Measurements from ENCODE around the gene TMEM259. TPM values are rescaled to one million over a fixed set of nuclear protein-coding genes. Genes with fewer than 3 reads are reported as not detected.

The TMEM259 gene
- total RNA-seq, 2 experiments from 2014 or later: 107 to 109 TPM

- Mint-ChIP-seq H3K36me3 (peaks cover 4% of the 10 kb centered on the region), H3K4me3 (no peak overlapping the region), H3K27ac (no peak overlapping the region), H3K4me1 (ENCODE audit: low read depth) (peaks cover 19% of the 10 kb centered on the region), H3K9me3 (no peaks in the 10 kb centered on the region), H3K27me3 (no peaks in the 10 kb centered on the region)
- intact Hi-C loops (cut with micrococcal nuclease): no loop called here
- DNase-seq: no peak
- ChIA-PET POLR2A (interaction anchor here (0.6 kb wide), 1 partner anchor 11 kb away, joined by 3 read pairs; no protein-coding TSS in a partner anchor), CTCF (no interaction called here)
Measured at GRCh38 chr19:1012334-1012733, 8.6 kb downstream of the TMEM259 start.

- intact Hi-C loops (cut with micrococcal nuclease): no loop called here
- Mint-ChIP-seq H3K27ac (no peak overlapping the region), H3K4me1 (ENCODE audit: low read depth) (peaks cover 15% of the 10 kb centered on the region), H3K9me3 (no peaks in the 10 kb centered on the region), H3K4me3 (no peak overlapping the region), H3K27me3 (no peaks in the 10 kb centered on the region), H3K36me3 (peaks cover 4% of the 10 kb centered on the region)
- DNase-seq: no peak
- ChIA-PET CTCF (no interaction called here), POLR2A (no interaction called here)
Measured at GRCh38 chr19:1011831-1012333, 9.0 kb downstream of the TMEM259 start.

GRCh38 chr19:1010586-1011510 lies 10.1 kb downstream of the TMEM259 start:
- no peaks in the 10 kb centered on the region for H3K27me3 Mint-ChIP-seq
- no peak for DNase-seq
- H3K4me1 Mint-ChIP-seq (ENCODE audit: low read depth): peaks cover 7% of the 10 kb centered on the region
- CTCF ChIA-PET: no interaction called here
- intact Hi-C loops (cut with micrococcal nuclease): no loop called here
- peaks cover 4% of the 10 kb centered on the region for H3K36me3 Mint-ChIP-seq
- no peak overlapping the region for H3K4me3 Mint-ChIP-seq
- no peak overlapping the region for H3K27ac Mint-ChIP-seq
- no peaks in the 10 kb centered on the region for H3K9me3 Mint-ChIP-seq
- POLR2A ChIA-PET: no interaction called here

- H3K36me3 Mint-ChIP-seq: peaks cover 4% of the 10 kb centered on the region
- no peaks in the 10 kb centered on the region for H3K9me3 Mint-ChIP-seq
- H3K4me1 Mint-ChIP-seq (ENCODE audit: low read depth): peaks cover 3% of the 10 kb centered on the region
- H3K27me3 Mint-ChIP-seq: no peaks in the 10 kb centered on the region
- H3K27ac Mint-ChIP-seq: no peak overlapping the region
- H3K4me3 Mint-ChIP-seq: no peak overlapping the region
- no peak for DNase-seq
- ChIA-PET CTCF (no interaction called here), POLR2A (no interaction called here)
- intact Hi-C loops (cut with micrococcal nuclease): no loop called here
Measured at GRCh38 chr19:1009981-1010538, 10.9 kb downstream of the TMEM259 start.

- Mint-ChIP-seq H3K9me3 (no peaks in the 10 kb centered on the region), H3K27me3 (no peaks in the 10 kb centered on the region), H3K27ac (no peak overlapping the region), H3K4me3 (no peak overlapping the region), H3K36me3 (peaks cover 4% of the 10 kb centered on the region), H3K4me1 (ENCODE audit: low read depth) (peaks cover 2% of the 10 kb centered on the region)
- DNase-seq: no peak
- intact Hi-C loops (cut with micrococcal nuclease): no loop called here
- POLR2A ChIA-PET: no interaction called here
- CTCF ChIA-PET: no interaction called here
Measured at GRCh38 chr19:1009041-1009980, 11.6 kb downstream of the TMEM259 start.

GRCh38 chr19:1008268-1009040 lies 12.5 kb downstream of the TMEM259 start:
- no peak overlapping the region for H3K4me3 Mint-ChIP-seq
- POLR2A ChIA-PET: no interaction called here

GRCh38 chr19:1007399-1008251 lies 13.3 kb downstream of the TMEM259 start:
- peaks cover 1% of the 10 kb centered on the region for H3K27me3 Mint-ChIP-seq
- peaks cover 2% of the 10 kb centered on the region for H3K36me3 Mint-ChIP-seq
- H3K9me3 Mint-ChIP-seq: no peaks in the 10 kb centered on the region
- CTCF ChIA-PET: no interaction called here
- DNase-seq: no peak
- H3K27ac Mint-ChIP-seq: no peak overlapping the region
- no peak overlapping the region for H3K4me3 Mint-ChIP-seq
- intact Hi-C loops (cut with micrococcal nuclease): no loop called here
- POLR2A ChIA-PET: no interaction called here
- peaks cover 1% of the 10 kb centered on the region for H3K4me1 Mint-ChIP-seq (ENCODE audit: low read depth)

More at GRCh38 chr19:1008268-1009040, 12.5 kb downstream of the TMEM259 start:
- Mint-ChIP-seq H3K27ac (no peak overlapping the region), H3K36me3 (peaks cover 2% of the 10 kb centered on the region), H3K4me1 (ENCODE audit: low read depth) (no peaks in the 10 kb centered on the region), H3K27me3 (no peaks in the 10 kb centered on the region), H3K9me3 (no peaks in the 10 kb centered on the region)
- intact Hi-C loops (cut with micrococcal nuclease): no loop called here
- no peak for DNase-seq
- CTCF ChIA-PET: no interaction called here

- no peak overlapping the region for H3K4me3 Mint-ChIP-seq
- H3K27ac Mint-ChIP-seq: peak overlapping the region; percentile 28
- ChIA-PET POLR2A (no interaction called here), CTCF (interaction anchor here (1.8 kb wide), 1 partner anchor 25 kb away, joined by 5 read pairs; no protein-coding TSS in a partner anchor)
- H3K36me3 Mint-ChIP-seq: peaks cover 2% of the 10 kb centered on the region
- no peak for DNase-seq
- no peaks in the 10 kb centered on the region for H3K9me3 Mint-ChIP-seq
- H3K27me3 Mint-ChIP-seq: peaks cover 5% of the 10 kb centered on the region
- intact Hi-C loops (cut with micrococcal nuclease): no loop called here
- H3K4me1 Mint-ChIP-seq (ENCODE audit: low read depth): peaks cover 3% of the 10 kb centered on the region
Measured at GRCh38 chr19:1006711-1007398, 14.1 kb downstream of the TMEM259 start.

- intact Hi-C loops (cut with micrococcal nuclease): no loop called here
- ChIA-PET POLR2A (no interaction called here), CTCF (interaction anchor here (0.6 to 1.8 kb wide), 2 partner anchors 16 to 23 kb away, joined by 5 read pairs; no protein-coding TSS in a partner anchor)
- H3K27ac Mint-ChIP-seq: no peak overlapping the region
- no peak for DNase-seq
- H3K4me3 Mint-ChIP-seq: no peak overlapping the region
- peaks cover 2% of the 10 kb centered on the region for H3K36me3 Mint-ChIP-seq
- H3K4me1 Mint-ChIP-seq (ENCODE audit: low read depth): peaks cover 5% of the 10 kb centered on the region
- no peaks in the 10 kb centered on the region for H3K9me3 Mint-ChIP-seq
- H3K27me3 Mint-ChIP-seq: peaks cover 8% of the 10 kb centered on the region
Measured at GRCh38 chr19:1004803-1005664, 15.9 kb downstream of the TMEM259 start.
